ENCODE results near the gene DAB2.

DAB2 gene

DNA sequence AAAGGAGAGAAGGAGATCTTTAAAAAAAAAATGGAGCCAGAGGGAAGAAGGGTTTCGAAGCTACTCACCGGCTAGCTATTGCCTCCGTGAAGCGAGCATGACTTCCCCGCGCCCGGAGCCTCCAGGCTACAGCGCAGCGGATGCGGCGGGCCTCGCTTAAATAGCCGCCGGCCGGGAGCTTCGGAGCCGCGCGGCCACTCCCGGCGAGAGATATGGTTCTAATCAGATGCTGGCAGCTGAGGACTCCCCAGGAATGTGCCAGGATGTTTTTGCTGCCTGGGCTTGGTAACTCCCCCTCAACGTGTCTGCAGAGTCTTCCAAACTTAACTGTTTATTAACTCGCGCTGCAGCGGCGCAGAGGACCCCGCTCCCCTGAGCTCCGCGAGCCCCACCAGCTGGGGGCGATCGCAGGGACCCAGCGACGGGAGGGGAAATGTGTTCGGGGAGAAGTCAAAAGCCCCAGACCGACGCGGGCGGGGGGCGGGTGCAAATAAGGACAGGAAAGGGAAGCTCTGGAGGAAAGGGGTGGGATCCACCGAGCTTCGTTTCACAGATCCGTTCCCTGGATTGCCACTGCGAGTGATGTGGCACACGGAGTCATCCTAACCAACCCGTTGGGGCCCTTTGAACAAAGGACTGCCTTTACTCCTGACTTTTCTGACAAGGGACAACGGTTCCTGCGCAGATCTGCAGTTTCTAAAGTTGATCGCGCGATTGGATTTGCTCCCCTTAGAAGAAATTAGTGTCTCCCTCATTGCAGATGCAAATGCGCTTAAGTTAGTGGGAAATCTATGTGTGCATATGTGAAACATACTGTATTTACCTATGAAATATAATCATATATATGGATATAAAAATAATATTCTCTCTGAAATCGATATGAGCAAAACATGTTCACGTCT is at the start of gene DAB2:
Gene DAB2, minus strand, starts transcription at position 245 of the 902 bp plus-strand sequence. CDS start 30,660 bp downstream, outside the sequence.
- H3K4me3 ChIP-seq (ENCODE audit: low read depth, low read length), result peak within 1 kb of the TSS; percentile 83
- DNase-seq (ENCODE audit: low read depth), result peak; percentile 88

DNA sequence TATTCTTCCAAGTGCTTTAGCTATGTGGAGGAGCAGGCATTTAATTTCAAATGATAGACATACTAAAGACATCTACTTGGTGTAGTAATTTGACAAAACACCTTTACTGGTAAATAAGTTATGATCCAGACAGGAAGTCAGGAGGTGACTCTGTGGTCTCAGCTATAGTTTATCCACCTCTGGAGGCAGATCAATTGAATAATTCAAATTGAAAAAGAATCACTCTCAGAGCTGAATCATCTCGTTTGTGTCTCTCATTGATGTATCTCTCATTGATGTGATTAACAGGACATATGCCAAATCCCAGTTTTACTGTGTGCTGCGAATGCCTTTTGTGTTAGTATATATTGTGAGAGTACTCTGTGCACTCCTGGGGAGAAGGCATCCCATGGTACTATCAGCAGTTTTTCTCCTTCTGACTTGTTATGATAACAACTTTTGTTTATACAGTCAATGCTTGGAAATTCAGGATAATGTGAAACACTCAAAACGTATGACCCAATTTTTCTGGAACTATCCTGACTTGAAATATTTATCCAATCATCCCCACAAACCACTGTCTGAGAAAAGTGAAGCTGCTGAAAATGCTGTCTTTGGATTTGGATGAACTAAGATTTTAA is 48.5 kb upstream of the DAB2 start:
- no peak overlapping the region for H3K4me3 ChIP-seq (ENCODE audit: low read depth, low read length)
- DNase-seq (ENCODE audit: low read depth), result no peak

DNA sequence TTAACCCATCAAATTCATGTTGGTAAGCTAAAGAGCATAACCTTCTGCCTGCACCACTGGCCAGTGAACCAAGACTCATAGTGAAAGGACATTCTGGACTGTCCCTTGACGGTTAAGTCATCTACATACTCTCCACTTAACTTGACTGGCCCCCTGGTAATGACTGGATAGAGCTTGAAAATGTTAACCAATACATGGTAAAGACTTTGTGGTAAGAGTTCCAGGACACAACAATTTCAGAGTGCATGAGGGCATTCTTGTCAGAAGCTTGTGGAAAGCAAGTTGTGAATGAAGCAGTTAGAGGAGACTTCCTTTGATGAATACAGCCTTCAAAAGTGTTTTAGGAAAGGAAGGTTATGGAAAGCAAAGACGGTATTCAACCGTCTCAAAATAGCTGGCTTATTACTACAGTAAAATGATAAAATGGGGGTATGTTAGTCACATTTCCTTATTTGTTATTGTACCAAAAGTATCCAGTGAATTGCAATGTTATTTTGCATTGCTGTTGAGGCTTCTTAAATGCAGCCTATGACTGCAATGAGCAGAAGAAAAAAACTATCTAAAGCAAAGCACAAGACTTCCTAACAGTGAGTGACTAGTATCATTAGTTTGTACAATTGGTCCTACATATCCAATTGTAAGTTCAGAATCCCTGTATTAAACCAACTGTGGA is 47.2 kb upstream of the DAB2 start:
- no peak for DNase-seq (ENCODE audit: low read depth)
- H3K4me3 ChIP-seq (ENCODE audit: low read depth, low read length), result no peak overlapping the region

DNA sequence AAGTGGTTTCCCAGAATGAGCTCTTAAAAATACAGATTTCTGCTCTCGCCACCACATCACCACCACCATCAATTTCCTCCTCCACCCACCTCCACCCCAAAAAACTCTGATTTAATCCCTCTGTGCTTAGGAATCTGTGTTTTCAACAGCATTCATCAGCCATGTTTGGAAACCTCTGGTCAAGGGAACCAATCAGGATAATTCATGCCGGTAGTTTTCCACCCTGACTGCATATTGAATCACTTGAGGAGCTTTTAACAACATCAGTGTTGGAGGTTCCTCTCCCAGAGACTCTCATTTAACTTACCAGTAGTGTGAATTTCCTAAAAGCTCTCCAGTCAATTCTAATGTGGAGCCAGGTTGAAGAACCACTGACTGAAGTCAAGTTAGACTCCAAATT is 46.0 kb upstream of the DAB2 start:
- no peak for DNase-seq (ENCODE audit: low read depth)
- no peak overlapping the region for H3K4me3 ChIP-seq (ENCODE audit: low read depth, low read length)

DNA sequence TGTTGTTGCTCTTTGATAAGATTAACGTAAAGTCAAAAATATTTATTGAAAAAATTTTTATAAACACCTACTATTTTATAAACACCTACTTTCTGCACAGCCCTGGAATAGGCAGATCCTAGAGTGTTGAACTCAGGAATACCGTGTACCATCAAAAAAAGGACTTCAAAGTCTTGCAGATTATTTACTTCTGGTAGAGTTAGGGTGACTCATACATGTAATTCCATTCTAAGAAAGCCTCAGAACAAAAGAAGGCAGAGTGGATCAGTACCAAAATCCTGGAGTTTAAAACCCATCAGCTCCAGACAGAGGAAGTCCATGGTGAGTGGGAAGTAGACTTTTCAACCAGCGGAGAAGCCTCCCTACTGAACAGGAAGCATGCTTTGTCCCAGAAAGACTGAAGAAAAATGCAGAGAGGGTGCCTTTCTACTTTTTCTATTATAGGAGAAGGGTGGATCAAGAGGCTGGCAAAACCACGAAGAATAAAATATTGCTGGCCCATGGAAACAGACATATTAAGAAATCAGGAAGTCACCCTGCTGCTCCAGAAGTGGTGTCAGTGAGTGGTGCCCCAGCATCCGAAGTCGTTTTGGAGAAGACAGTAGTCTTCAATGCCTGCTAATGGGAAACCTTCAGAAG is 45.1 kb upstream of the DAB2 start:
- no peak for DNase-seq (ENCODE audit: low read depth)
- no peak overlapping the region for H3K4me3 ChIP-seq (ENCODE audit: low read depth, low read length)

DNA sequence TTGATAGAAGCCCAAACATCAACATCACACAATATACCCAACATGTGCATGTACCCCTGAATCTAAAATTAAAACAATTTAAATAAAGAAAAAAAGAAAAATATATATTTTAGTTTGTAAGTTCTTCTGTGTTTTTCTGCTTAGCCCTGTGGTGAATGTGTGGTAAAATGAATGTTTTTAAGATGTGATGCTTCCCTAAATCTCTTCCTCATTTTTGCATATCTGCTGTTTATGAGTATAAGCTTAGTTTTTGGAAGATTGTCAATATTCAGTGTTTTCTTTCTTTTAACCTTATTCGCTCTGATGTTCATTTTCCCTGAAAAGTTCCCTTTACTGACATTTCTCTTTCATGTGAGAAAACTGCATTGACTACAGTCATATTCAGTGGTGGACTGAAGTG is 44.4 kb upstream of the DAB2 start:
- H3K4me3 ChIP-seq (ENCODE audit: low read depth, low read length), result no peak overlapping the region
- DNase-seq (ENCODE audit: low read depth), result no peak

DNA sequence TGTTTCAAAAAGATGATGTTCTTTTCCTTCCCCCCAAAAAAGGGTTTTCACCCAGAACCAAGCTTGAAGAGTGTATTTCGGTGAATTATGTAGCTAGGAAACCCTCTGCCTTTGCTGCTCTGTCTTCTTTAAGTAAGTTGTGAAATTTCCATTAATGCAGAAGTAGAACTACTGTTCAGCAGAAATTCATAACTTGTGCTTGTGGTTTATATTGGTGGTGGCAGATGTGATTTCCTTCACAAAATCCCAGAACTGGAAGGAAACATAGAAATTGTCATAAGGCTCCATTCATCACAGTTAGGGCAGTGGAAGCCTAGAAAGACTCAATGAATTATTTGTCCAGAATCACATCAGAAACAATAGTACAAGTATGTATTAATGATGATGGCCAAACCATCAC is 42.1 kb upstream of the DAB2 start:
- no peak for DNase-seq (ENCODE audit: low read depth)
- H3K4me3 ChIP-seq (ENCODE audit: low read depth, low read length), result no peak overlapping the region

DNA sequence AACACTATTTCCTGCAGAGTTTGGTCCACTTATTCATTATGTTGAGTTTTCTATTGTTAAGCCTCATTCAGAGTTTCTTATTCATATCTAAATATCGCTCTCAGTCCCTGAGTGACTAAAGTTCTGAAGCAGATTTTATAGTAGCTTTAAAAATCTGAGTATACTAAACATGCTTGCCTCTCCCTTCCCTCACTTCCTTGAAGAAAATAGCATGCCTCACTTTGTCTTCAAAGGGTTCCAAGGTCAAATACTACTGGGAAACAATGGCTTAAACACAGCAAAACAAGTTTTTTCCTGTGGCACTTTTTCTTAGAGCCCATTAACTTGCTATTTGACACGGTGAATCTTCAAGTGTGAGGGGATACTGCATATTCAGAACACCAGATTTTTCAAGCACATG is 41.1 kb upstream of the DAB2 start:
- no peak for DNase-seq (ENCODE audit: low read depth)
- H3K4me3 ChIP-seq (ENCODE audit: low read depth, low read length), result no peak overlapping the region

- H3K4me3 ChIP-seq (ENCODE audit: low read depth, low read length), result no peak overlapping the region
- no peak for DNase-seq (ENCODE audit: low read depth)
Measured at GRCh38 chr5:39465097-39465496, 40.3 kb upstream of the DAB2 start.

DNA sequence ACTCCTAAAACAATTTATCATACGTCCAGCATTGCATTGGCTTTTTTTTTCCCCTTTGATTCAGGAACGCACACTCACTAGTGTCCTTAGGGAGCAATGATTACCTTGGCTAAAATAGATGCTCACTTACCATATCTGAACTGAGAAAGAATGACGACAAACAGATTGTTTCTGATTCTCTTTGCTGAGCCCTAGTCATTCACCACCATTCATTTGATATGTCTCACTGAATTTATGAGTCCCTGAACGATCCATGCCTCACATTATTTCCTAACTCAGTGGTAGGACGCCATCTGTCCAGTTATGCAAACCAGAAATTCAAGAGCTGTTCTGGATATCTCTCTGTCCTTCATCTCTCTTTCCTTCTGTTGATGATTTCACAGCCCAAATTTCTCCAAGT is 39.3 kb upstream of the DAB2 start:
- DNase-seq (ENCODE audit: low read depth), result peak; percentile 72
- no peak overlapping the region for H3K4me3 ChIP-seq (ENCODE audit: low read depth, low read length)

DNA sequence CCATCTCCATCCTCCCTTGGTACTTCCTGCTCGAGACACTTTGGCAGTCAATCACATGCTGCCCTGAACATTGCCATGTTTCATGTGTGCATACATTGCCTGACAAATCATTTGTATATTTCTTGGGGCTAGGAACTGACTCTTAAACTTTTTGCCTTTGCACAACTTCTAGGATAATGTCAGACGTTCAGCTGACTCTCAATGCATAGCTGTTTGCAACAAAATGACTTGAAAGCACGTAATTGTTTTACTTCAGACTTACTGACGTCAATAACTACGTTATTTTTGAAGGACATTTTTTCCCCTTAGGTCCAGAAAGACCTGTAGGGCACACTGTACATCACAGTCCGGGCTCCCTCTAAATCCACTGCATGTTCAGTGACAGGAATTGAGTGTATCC is 37.4 kb upstream of the DAB2 start:
- H3K4me3 ChIP-seq (ENCODE audit: low read depth, low read length), result no peak overlapping the region
- no peak for DNase-seq (ENCODE audit: low read depth)

DNA sequence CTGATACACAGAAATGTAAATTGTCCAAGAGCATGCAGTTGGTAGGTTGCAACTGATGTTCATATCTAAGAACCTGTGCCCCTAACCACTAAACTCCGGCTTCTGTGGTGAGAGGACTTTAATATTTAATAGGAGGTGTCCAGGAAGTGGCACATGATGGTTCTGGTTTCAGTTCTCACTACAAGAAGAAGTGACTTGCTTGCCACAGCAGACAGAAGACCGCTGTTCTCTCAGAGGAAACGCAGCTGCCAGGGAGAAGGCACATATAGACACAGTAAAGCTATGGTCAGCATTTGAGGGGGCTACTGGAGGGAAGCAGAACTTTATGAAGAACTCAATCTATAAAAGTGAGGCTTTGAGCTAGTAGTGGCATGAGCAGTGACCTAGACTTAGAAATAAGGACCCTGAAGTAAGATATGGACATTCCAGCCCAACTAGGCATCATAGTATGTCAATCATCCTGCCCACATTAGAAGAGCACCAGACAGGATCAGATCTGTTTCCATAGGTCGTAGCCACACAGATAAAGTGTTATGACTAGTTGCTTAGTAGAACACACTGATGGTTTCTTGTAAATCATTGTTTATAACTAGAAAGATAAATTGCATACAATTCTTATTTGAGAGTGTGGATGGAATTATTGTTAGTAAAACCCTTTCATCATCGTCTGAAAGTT is 36.4 kb upstream of the DAB2 start:
- no peak overlapping the region for H3K4me3 ChIP-seq (ENCODE audit: low read depth, low read length)
- DNase-seq (ENCODE audit: low read depth), result no peak

DNA sequence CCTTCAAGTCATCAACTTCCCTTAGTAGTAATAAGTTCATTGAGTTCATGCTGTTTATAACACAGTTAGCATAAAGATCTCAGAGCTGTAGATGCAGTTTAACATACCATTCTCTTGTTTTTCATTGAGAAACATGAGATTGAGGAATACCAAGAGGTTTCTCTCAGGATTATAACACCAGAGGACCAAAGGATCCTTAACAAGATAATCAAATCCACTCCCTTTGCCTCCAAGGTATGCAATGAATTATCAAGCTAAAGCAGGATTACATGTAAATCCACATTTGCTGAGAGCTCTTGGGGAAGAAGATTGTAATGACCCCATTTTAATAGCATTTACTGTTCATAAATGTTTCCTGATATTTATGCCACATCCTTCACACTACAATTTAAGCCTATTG is 35.1 kb upstream of the DAB2 start:
- H3K4me3 ChIP-seq (ENCODE audit: low read depth, low read length), result no peak overlapping the region
- no peak for DNase-seq (ENCODE audit: low read depth)

DNA sequence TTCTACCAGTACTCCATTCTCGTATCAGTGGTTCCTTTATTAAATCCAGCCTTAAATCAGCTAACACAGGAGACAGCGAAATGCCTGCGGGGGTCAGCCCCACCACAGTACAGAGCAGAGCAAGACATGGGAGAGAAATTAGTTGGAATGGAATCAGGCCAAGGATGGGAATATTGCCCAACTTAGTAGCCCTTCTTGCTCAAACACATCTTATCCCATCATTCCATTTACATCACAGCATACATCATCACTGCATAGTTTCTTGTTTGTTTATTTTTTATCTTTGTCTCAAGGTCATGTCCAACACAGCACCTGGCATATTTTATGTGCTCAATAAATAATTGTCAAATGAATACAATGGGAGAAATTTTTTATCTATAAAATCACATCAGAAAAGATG is 34.3 kb upstream of the DAB2 start:
- H3K4me3 ChIP-seq (ENCODE audit: low read depth, low read length), result no peak overlapping the region
- DNase-seq (ENCODE audit: low read depth), result peak; percentile 64

DNA sequence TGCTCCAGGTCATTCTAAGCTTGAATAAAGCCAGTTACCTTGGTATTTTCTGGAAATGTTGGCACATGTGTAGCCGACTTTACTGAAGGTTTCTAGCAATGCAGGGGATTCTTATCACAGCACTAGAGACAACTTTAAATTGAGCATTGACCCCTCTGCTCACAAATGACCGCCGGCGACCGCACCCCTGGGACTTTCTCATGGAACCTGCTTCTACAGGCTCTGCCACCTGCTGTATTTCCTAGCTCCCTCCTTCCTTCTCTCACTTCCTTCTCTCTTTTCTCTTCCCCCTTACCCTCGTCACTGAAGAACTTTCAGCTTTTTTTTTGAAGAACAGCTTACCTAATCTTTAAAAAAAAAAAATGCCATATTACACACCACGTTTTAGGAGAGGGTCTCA is 30.9 kb upstream of the DAB2 start:
- H3K4me3 ChIP-seq (ENCODE audit: low read depth, low read length), result no peak overlapping the region
- no peak for DNase-seq (ENCODE audit: low read depth)

- no peak overlapping the region for H3K4me3 ChIP-seq (ENCODE audit: low read depth, low read length)
- DNase-seq (ENCODE audit: low read depth), result no peak
Measured at GRCh38 chr5:39453606-39454005, 28.8 kb upstream of the DAB2 start.

GRCh38 chr5:39452846-39453245 is 28.1 kb upstream of the DAB2 start:
- H3K4me3 ChIP-seq (ENCODE audit: low read depth, low read length), result no peak overlapping the region
- DNase-seq (ENCODE audit: low read depth), result no peak

DNA sequence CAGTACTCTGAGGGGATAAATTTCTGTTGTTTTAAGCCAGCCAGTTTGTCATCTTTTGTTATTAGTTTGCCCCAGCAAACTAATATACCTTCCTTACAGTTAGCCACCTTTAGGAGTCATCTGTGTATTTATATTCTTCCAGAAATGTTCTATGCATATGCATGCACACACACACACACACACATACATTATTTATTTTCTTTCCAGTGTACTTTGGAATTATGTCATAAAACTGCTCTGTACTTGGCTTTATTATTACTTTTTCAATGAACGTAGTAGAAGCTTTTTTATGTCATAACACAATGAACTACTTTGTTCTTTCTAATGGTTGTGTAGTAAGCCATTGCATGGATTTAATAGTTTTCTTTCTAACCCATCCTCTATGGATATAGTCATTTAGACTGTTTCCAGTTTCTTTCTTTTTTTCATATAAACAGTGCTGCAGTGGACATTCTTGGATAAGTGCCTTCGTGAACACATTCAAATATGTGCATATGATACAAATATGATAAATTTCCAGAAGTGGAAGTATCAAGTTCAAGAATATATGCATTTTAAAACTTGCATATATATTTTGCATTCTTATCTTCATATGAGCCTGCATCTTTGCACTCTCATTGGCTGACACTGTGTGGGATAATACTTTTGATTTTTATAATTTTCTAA is 26.6 kb upstream of the DAB2 start:
- H3K4me3 ChIP-seq (ENCODE audit: low read depth, low read length), result no peak overlapping the region
- DNase-seq (ENCODE audit: low read depth), result no peak

DNA sequence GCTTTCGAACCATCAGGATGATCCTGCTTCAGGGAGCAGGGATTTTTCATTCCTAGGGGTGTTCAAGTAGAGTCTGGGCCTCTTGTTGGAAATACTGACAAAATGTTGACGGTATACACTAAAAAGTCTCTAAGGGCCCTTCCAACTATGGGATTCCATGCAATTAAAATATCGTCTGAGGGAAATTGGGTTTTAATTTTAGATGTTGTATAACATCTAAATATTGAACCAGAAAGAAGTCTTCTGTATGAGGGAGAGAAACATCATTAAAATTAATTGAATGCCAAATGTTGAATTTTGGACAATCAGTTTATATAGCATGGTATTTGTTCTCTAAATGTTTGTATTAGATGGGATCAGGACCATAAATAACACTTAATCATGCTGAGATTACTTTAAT is 25.7 kb upstream of the DAB2 start:
- H3K4me3 ChIP-seq (ENCODE audit: low read depth, low read length), result no peak overlapping the region
- DNase-seq (ENCODE audit: low read depth), result no peak
